HG02642 (cell line): ENCODE results near the gene TUT7.
"Not testable (repeated sequence)": the region's sequence is repeated elsewhere in the genome, so short reads cannot be mapped to it uniquely, and the experiment has no call there.

ENCODE experiments used
- ATAC-seq: cut with Tn5 transposase; IDR thresholded peaks from one replicate; pipeline ENCODE4 v1.9.1; 2021; ENCODE audit warnings: mild to moderate bottlenecking; ENCODE audit not compliant: unreplicated experiment, poor library complexity

TUT7 gene, protein sequence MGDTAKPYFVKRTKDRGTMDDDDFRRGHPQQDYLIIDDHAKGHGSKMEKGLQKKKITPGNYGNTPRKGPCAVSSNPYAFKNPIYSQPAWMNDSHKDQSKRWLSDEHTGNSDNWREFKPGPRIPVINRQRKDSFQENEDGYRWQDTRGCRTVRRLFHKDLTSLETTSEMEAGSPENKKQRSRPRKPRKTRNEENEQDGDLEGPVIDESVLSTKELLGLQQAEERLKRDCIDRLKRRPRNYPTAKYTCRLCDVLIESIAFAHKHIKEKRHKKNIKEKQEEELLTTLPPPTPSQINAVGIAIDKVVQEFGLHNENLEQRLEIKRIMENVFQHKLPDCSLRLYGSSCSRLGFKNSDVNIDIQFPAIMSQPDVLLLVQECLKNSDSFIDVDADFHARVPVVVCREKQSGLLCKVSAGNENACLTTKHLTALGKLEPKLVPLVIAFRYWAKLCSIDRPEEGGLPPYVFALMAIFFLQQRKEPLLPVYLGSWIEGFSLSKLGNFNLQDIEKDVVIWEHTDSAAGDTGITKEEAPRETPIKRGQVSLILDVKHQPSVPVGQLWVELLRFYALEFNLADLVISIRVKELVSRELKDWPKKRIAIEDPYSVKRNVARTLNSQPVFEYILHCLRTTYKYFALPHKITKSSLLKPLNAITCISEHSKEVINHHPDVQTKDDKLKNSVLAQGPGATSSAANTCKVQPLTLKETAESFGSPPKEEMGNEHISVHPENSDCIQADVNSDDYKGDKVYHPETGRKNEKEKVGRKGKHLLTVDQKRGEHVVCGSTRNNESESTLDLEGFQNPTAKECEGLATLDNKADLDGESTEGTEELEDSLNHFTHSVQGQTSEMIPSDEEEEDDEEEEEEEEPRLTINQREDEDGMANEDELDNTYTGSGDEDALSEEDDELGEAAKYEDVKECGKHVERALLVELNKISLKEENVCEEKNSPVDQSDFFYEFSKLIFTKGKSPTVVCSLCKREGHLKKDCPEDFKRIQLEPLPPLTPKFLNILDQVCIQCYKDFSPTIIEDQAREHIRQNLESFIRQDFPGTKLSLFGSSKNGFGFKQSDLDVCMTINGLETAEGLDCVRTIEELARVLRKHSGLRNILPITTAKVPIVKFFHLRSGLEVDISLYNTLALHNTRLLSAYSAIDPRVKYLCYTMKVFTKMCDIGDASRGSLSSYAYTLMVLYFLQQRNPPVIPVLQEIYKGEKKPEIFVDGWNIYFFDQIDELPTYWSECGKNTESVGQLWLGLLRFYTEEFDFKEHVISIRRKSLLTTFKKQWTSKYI (N-terminal part only)

DNA sequence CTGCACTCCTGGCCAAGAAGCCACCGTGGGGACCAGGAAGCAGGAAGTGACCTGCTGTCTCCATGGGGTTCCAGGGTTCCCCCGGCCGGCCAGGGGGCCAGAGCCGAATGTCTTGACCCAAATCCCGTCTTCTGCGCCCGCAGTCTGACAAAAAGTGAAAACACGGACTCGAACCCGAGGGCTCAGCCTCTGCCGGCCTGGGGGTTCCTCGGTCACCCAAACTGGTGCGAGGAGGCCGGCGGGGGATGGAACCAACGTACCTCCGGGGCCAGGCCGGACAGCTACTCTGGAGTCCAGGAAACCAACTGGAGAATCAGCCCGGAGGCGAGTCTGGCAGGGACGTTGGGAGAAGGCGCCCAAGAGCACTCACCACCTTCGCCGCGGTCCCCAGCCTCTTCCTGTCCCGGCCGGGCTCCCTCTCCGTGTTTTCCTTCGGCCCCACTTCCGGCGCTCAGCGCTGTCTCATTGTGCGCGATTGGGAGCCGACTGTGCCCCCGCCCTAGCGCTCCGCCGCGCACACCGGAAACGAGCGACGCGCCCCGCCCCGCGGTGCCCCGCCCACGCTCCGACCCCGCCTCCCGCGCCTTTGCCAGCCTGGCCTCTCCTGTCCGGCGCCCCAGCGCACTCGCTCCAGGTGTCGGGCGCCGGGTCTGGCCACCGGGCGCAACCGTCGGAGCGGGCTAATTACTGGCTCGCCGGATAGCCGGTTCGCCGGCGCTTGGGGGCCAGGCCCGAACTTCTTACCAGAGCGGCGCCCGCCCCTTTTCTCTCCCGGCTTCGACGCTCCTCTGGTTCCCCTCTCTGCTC, at the start of gene TUT7:
TSS of gene TUT7 (minus strand) at position 400 of the 807 bp plus-strand sequence. CDS start 1,211 bp downstream, outside the sequence.
- peak; percentile 91 for ATAC-seq

DNA sequence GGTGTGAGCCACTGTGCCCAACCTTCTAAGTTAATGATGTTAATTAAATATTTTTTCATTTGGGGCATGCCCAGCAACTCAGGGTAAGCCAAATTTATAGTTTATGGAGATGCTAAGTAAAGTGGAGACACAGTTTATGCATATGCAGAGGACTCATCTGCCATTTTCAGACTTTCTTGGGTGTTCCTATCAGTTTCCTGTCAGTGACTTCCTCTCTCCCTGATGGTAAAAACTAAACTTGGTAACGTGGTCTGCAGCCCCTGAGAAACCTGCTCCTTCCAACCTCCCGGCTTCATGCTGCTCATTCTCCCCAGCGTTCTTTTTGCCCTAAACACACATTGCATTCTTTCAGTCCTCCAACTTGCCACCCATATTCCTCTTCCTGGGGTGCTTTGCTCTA, 48.4 kb upstream of the TUT7 start:
- ATAC-seq: no peak

DNA sequence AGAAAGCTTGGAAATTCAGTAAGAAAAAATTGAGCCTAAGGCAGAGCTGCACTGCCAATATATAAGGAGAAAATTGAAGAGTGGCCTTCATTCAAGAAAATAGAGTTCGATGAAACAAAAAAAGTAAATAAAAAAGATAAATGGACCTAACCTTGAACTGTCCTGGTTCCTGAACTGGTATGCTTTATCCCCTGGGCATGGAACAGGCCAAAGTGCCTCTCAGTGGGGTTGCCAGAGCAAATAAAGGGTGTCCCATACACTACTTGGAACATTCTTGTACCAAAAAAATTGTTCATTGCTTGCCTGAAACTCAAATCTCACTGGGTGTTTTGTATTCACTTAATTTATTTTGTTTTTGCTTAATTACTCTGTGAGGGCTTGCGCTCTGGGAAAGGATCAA, 42.2 kb upstream of the TUT7 start:
- no peak for ATAC-seq

DNA sequence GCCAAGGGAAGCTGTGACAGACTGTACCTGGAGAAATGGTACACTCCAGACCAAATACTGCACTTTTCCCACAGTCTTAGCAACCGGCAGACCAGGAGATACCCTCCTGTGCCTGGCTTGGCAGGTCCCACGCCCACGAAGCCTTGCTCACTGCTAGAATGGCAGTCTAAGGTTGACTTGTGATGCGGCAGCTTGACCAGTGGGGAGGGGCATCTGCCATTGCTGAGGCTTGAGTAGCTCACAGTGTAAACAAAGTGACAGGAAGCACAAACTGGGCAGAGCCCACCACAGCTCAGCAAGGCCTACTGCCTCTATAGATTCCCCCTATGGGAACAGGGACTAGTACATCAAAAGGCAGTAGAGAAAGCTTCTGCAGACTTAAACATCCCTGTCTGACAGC, 36.0 kb upstream of the TUT7 start:
- not testable (repeated sequence) for ATAC-seq

DNA sequence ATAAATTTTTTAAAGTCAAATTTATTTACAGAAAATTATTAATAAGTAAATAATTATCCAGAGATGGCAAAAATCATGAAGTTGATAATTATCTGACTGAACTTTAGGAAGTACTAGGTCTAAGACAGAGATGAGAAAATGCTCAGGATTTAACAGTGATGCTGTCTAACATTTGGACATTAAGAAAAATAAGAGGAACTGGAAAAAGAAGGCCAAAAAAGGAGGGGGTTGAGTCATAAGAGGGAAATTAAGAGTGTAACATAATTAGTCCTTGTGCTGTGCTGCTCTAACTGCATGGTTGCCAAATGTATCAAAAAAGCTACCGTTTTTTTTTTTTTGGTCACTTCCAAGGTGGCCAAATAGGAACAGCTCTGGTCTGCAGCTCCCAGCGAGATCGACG, 35.4 kb upstream of the TUT7 start:
- no peak for ATAC-seq

DNA sequence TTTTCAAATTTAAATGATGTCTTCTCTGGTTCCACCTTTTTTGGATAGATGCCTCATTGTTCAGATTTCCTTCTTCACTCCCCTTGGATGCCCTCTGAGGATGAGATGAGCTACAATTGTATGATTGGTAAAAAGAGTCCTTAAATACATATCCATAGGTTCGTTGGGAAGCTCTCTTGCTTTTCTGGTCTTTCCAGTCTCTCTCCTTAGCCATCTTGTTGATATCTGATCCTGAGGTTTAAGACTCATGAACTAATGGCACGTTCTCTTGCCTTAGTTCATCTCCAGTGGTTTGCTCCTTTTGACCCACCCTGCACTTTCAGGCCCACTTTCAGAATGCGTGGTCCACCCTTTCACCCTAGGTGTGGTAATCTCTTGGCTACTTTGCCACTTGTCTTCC, 33.2 kb upstream of the TUT7 start:
- no peak for ATAC-seq

DNA sequence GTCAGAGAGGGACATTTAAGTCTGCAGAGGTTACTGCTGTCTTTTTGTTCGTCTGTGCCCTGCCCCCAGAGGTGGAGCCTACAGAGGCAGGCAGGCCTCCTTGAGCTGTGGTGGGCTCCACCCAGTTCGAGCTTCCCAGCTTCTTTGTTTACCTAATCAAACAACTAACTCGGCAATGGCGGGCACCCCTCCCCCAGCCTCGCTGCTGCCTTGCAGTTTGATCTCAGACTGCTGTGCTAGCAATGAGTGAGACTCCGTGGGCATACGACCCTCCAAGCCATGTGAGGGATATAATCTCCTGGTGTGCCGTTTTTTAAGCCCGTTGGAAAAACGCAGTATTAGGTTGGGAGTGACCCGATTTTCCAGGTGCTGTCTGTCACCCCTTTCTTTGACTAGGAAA, 28.8 kb upstream of the TUT7 start:
- ATAC-seq: not testable (repeated sequence)

DNA sequence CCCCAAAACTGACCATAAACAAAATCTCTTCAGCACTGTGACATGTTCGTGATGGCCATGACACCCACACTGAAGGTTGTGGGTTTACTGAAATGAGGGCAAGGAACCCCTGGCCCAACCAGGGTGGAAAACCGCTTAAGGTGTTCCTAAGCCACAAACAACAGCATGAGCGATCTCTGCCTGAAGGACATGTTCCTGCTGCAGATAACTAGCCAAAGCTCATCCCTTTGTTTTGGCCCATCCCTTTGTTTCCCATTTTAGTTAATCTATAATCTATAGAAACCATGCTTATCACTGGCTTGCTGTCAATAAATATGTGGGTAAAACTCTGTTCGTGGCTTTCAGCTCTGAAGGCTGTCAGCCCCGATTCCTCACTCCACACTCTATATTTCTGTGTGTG, 21.8 kb upstream of the TUT7 start:
- no peak for ATAC-seq

DNA sequence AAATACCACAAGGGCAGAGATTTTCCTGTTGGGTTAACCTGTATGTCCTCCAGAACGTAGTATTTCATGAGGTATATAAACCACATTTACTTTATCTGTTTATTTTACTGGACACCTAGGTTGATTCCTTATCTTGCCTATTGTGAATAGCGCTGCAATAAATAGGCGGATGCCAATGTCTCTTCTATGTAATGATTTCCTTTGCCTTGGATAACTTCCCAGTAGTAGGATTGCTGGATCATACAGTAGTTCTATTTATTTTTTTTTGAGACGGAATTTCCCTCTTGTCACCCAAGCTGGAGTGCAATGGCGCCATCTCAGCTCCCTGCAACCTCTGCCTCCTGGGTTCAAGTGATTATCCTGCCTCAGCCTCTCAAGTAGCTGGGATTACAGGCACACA, 15.6 kb upstream of the TUT7 start:
- no peak for ATAC-seq

DNA sequence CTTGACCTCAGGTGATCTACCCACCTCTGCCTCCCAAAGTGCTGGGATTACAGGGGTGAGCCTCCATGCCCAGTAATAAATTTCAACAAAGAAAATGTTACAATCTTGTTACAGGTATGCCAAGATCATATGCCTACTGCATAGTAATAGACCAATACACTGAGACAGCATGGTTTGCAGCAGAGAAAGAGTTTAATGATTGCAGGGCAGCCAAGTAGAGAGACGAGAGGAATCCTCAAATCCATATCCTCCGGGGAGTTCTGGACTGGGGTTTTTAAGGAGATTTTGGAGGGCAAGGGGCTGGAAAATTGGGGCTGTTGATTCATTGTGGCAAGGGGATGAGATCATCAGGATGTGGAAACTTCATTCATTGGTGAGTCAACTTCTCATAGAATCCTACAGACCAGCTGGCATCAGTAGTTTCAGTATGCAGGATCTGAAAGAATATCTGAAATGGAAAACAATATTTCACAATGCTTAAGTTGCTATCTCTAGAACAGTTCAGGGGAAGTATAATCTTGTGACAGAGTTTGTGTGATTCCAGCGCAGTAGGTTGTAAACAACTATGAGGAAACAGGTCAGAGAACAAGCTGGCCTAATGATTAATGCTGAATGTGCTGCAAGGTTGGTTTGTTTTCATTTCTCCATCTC, 14.8 kb upstream of the TUT7 start:
- no peak for ATAC-seq

DNA sequence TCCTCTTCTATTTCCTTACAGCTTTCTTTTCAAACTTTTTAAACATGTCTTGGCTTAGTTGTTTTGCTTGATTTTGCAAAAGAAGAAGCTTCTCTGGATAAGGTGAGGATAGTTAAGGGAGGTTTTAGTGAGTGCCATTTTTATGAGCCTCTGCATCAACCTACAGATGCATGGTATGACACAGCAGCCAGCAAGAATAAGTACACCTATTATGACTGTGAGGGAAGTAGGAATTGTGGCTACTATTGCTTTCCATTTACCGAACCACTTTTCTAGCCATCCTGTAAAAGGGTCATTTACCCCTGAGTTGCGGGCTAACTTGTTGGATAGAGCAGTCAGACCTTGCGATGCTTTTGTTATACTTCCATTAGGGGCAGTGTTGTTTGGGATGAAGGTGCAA, 7.0 kb upstream of the TUT7 start:
- ATAC-seq: no peak

DNA sequence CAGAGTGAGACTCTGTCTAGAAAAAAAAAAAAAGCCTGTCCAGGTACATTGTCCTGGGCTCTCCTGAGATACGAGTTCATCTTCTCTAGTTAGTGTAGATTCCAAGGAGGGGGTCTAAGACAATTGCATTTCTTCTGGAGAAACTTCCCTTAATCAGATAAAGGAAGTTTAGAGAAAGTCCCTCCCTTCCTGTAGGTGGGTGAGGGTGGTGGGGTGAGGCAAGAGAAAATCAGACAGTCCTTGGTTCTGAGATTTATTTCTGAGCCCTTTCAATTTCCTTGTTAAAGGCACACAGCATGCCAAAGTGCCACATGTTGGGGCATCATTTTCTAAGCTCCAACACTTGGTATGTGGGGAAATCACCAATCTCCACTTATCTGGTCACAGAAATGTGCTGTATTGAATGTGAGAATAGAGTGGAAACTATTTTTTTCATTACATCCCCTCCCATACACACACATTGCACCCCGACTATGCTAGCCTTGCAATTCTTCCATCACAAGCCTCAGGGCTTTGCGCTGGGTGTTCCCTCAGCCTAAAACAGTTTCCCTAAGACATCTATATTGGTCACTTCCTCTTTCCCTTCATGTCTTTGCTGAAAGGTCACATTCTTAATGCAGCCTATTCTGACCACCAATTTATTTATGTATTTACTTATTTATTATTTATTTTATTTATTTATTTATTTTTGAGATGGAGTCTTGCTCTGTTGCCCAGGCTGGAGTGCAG, 5.1 kb upstream of the TUT7 start:
- no peak for ATAC-seq

DNA sequence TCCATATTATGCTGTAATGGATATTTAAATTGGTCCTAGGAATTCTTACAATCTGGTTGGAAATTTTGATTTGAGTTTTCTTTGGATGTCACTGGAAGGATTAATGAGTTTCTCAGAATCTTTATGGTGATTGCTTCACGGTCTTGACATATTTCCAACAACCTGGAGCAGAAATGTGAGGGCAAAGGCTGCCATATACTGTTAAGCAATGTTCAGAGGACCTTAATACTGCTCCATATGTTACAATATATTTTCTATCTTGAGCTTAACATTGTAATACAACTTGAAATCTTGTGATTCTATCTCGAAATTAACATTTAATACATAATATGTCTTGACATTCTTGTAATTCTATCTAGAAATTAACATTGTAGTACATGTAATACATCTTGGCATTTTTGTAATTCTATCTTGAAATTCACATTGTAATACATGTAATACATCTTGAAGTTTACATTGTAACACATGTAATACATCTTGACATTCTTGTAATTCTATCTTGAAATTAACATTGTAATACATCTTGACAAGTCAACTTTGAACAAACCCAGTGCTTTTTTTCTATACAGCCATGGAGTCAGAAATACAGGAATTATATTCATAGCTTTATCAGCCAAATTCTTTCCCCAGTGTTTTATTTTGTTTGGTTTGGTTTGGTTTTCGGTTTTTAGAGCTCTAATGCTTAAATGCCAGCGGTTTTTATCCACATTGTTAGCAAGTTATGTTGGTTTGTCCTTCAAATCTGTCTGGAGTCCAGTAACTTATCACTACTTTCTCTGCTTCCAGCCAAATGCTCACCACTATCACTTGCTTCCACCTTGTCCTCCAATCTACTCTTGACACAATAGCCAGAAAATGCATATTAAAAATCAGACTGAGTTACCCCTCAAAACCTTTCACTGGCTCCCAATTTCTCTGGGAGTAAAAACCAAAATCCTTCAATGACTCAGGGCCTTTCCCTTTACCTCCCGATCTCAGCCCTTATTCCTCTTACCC, 3.0 kb upstream of the TUT7 start:
- ATAC-seq: no peak

DNA sequence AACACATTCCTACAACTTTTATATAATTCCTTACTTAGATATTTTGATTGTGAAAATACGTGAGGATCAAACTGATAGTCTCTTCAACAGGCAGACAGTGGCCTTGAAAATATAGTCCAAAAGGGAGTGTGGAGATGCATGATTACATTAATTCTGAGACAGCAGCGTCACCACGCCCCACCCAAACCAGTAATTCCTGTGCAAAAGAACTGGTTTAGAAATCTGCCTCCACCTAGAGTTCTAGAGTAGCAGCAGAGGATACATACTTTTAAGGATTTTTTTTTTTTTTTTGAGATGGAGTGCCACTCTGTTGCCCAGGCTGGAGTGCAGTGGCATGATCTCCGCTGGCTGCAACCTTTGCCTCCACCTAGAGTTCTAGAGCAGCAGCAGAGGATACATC, 1.6 kb upstream of the TUT7 start:
- no peak for ATAC-seq

DNA sequence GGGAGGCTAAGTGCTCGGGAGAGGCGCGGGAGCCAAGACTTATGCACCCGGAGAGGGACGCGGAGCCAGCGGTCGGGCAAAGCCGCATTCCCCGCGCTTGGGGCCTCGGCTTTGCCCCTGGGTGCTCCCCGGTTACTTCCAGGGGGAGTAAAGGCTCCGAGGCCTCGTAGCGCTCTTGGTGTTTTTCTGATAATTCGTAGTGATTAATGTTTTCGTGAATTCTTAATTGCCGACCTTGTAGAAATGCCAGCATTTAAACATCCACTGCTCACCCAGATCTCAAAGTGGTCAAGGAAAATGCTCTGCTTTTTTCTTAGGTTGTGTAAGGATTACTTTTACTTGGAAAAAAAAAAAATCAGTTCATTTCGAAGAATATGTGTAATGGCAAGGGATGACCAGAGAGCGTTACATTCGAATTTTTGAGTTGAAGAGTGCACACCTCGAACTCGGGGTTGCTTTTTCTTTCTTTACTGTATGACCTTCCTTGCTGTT, 654 bp upstream of the TUT7 start:
- ATAC-seq: no peak

DNA sequence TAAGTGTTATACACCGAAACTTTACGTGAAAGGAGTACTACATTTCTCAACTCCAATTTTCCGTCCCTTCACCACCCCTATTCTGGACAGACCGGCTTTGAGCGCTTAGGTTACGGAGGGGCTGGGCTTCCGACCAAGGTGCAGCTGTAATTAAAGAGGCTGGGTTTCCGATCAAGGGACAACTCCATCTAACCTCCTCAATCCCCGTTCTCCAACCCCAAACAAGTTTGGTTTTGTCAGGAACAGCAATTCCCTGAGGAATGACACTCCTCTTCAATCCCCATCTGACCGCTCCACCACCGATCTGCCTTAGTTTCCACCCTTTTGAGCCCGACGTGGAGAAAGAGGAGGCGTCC, 577 bp downstream of the TUT7 start:
- ATAC-seq: peak; percentile 23

DNA sequence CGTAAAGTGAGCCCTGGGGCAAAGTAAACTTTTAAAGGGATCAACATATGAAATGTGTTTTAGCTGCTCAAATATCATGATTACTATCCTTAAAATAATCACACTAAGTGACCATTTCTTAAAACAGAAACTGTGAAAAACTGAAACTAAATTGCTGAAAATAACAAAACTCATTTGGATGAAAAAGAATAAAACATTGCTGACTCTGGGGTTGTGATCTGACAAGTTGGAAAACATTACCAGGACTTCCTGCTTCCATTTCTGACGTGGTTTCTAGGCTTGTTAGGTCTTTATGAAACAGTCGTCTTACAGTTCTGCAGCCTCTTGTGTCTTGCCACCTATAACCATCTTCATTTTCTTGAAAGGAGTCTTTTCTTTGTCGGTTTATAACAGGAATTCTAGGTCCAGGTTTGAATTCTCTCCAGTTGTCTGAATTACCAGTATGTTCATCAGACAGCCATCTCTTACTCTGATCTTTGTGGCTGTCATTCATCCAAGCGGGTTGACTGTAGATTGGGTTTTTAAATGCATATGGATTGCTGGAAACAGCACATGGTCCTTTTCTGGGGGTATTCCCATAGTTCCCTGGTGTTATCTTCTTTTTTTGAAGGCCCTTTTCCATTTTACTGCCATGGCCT, 1.7 kb downstream of the TUT7 start:
- ATAC-seq: no peak
